ENCODE results near the gene MRPL55. TPM values are rescaled to one million over a fixed set of nuclear protein-coding genes. Genes with fewer than 3 reads are reported as not detected.

The MRPL55 gene
- total RNA-seq, 1 experiment from 2014 or later: 76.6 TPM

GRCh38 chr1:228139931-228140723, 31.0 kb upstream of the MRPL55 start, which contains the start of gene GUK1:
TSS of gene GUK1 (plus strand) at chr1:228140279. CDS start at chr1:228140303, 24 bp downstream.
- Histone ChIP-seq H3K36me3 (ENCODE audit: insufficient read depth, low read length) (no peaks in the 10 kb centered on the region), H4K20me1 (ENCODE audit: insufficient read depth, low read depth, low read length) (peaks cover 21% of the 10 kb centered on the region), H3K4me2 (ENCODE audit: low read depth, low read length, poor library complexity, severe bottlenecking) (peak within 1 kb of the TSS; percentile 92), H3K4me1 (ENCODE audit: low read length) (peaks cover 30% of the 10 kb centered on the region), H3K9me2 (replicated peaks; ENCODE audit: insufficient read depth, low read length) (no peaks in the 10 kb centered on the region), H2AFZ (ENCODE audit: low read length) (peak within 1 kb of the TSS; percentile 21; the same call in 1 of the 2 replicates), H3K9ac (ENCODE audit: low read length) (peak within 1 kb of the TSS; percentile 92), H3K4me3 (ENCODE audit: low read length) (peak within 1 kb of the TSS; percentile 98), H3K27ac (ENCODE audit: low read length) (peak within 1 kb of the TSS; percentile 73), H3K79me2 (ENCODE audit: low read length) (peaks cover 49% of the 10 kb centered on the region), H3K27me3 (ENCODE audit: low read length) (no peaks in the 10 kb centered on the region), H3K9me3 (ENCODE audit: low read length) (no peaks in the 10 kb centered on the region)
- DNase-seq: peak; percentile 100

DNA sequence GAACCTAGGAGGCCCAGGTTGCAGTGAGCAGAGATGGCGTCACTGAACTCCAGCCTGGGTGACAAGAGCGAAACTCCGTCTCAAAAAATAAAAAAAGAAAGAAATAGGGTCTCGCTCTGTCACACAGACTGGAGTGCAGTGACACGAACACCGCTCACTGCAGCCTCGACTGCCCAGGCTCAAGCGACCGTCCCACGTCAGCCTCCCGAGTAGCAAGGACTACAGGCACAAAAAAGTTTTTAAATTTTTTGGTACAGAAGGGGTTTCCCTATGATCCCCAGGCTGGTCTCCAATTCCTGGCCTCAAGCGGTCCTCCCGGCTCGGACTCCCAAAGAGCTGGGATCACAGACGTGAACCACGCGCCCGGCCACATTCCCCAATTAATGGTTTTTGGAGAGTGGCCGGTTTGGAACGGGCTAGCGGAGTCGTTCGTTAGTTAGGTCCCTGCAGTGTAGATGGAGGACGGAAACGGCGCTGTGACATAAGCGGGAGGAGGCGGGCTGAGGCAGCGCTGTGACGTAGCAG, 30.4 kb upstream of the MRPL55 start:
- Histone ChIP-seq H3K27ac (ENCODE audit: low read length) (peak overlapping the region; percentile 73), H3K9me3 (ENCODE audit: low read length) (no peaks in the 10 kb centered on the region), H3K4me3 (ENCODE audit: low read length) (peak overlapping the region; percentile 86), H4K20me1 (ENCODE audit: insufficient read depth, low read depth, low read length) (peaks cover 16% of the 10 kb centered on the region), H3K36me3 (ENCODE audit: insufficient read depth, low read length) (no peaks in the 10 kb centered on the region), H3K79me2 (ENCODE audit: low read length) (peaks cover 42% of the 10 kb centered on the region), H2AFZ (ENCODE audit: low read length) (peak overlapping the region; percentile 21; the same call in 1 of the 2 replicates), H3K4me1 (ENCODE audit: low read length) (peaks cover 30% of the 10 kb centered on the region), H3K27me3 (ENCODE audit: low read length) (no peaks in the 10 kb centered on the region), H3K9ac (ENCODE audit: low read length) (peak overlapping the region; percentile 92), H3K9me2 (replicated peaks; ENCODE audit: insufficient read depth, low read length) (no peaks in the 10 kb centered on the region), H3K4me2 (ENCODE audit: low read depth, low read length, poor library complexity, severe bottlenecking) (peak overlapping the region; percentile 83)
- DNase-seq: no peak

GRCh38 chr1:228136901-228137300, 27.8 kb upstream of the MRPL55 start:
- H3K27ac ChIP-seq (ENCODE audit: low read length): no peak overlapping the region
- no peaks in the 10 kb centered on the region for H3K27me3 ChIP-seq (ENCODE audit: low read length)
- peaks cover 3% of the 10 kb centered on the region; the same call in 1 of the 2 replicates for H4K20me1 ChIP-seq (ENCODE audit: insufficient read depth, low read depth, low read length)
- no peak overlapping the region for H3K4me2 ChIP-seq (ENCODE audit: low read depth, low read length, poor library complexity, severe bottlenecking)
- no peaks in the 10 kb centered on the region for H3K36me3 ChIP-seq (ENCODE audit: insufficient read depth, low read length)
- DNase-seq: no peak
- no peak overlapping the region for H2AFZ ChIP-seq (ENCODE audit: low read length)
- no peaks in the 10 kb centered on the region for H3K9me2 ChIP-seq (replicated peaks; ENCODE audit: insufficient read depth, low read length)
- H3K4me3 ChIP-seq (ENCODE audit: low read length): no peak overlapping the region
- no peaks in the 10 kb centered on the region for H3K9me3 ChIP-seq (ENCODE audit: low read length)
- no peak overlapping the region for H3K9ac ChIP-seq (ENCODE audit: low read length)
- H3K79me2 ChIP-seq (ENCODE audit: low read length): peaks cover 17% of the 10 kb centered on the region
- peaks cover 25% of the 10 kb centered on the region for H3K4me1 ChIP-seq (ENCODE audit: low read length)

GRCh38 chr1:228134591-228134990, 25.5 kb upstream of the MRPL55 start:
- H2AFZ ChIP-seq (ENCODE audit: low read length): no peak overlapping the region
- H3K4me2 ChIP-seq (ENCODE audit: low read depth, low read length, poor library complexity, severe bottlenecking): no peak overlapping the region
- H3K9ac ChIP-seq (ENCODE audit: low read length): no peak overlapping the region

GRCh38 chr1:228131766-228132165, 22.7 kb upstream of the MRPL55 start:
- Histone ChIP-seq H3K9me3 (ENCODE audit: low read length) (no peaks in the 10 kb centered on the region), H4K20me1 (ENCODE audit: insufficient read depth, low read depth, low read length) (no peaks in the 10 kb centered on the region), H3K4me2 (ENCODE audit: low read depth, low read length, poor library complexity, severe bottlenecking) (no peak overlapping the region), H3K4me1 (ENCODE audit: low read length) (peaks cover 5% of the 10 kb centered on the region), H3K27me3 (ENCODE audit: low read length) (no peaks in the 10 kb centered on the region), H3K79me2 (ENCODE audit: low read length) (no peaks in the 10 kb centered on the region), H3K9me2 (replicated peaks; ENCODE audit: insufficient read depth, low read length) (no peaks in the 10 kb centered on the region), H2AFZ (ENCODE audit: low read length) (no peak overlapping the region), H3K4me3 (ENCODE audit: low read length) (no peak overlapping the region), H3K27ac (ENCODE audit: low read length) (no peak overlapping the region), H3K36me3 (ENCODE audit: insufficient read depth, low read length) (no peaks in the 10 kb centered on the region), H3K9ac (ENCODE audit: low read length) (no peak overlapping the region)
- DNase-seq: no peak

More at GRCh38 chr1:228134591-228134990, 25.5 kb upstream of the MRPL55 start:
- Histone ChIP-seq H3K36me3 (ENCODE audit: insufficient read depth, low read length) (no peaks in the 10 kb centered on the region), H4K20me1 (ENCODE audit: insufficient read depth, low read depth, low read length) (no peaks in the 10 kb centered on the region), H3K27ac (ENCODE audit: low read length) (no peak overlapping the region), H3K4me1 (ENCODE audit: low read length) (peaks cover 21% of the 10 kb centered on the region), H3K9me2 (replicated peaks; ENCODE audit: insufficient read depth, low read length) (no peaks in the 10 kb centered on the region), H3K27me3 (ENCODE audit: low read length) (no peaks in the 10 kb centered on the region), H3K4me3 (ENCODE audit: low read length) (no peak overlapping the region), H3K9me3 (ENCODE audit: low read length) (no peaks in the 10 kb centered on the region), H3K79me2 (ENCODE audit: low read length) (no peaks in the 10 kb centered on the region)
- DNase-seq: no peak

- Histone ChIP-seq H3K9ac (ENCODE audit: low read length) (no peak overlapping the region), H3K27ac (ENCODE audit: low read length) (no peak overlapping the region), H3K4me1 (ENCODE audit: low read length) (peaks cover 19% of the 10 kb centered on the region), H3K27me3 (ENCODE audit: low read length) (no peaks in the 10 kb centered on the region), H2AFZ (ENCODE audit: low read length) (0 out of 2 replicates have a peak overlapping the region, but pooled peaks have one; percentile 3), H3K36me3 (ENCODE audit: insufficient read depth, low read length) (0 out of 2 replicates have a peak, but pooled peaks cover 2% of the 10 kb centered on the region), H3K79me2 (ENCODE audit: low read length) (peaks cover 8% of the 10 kb centered on the region), H3K4me2 (ENCODE audit: low read depth, low read length, poor library complexity, severe bottlenecking) (no peak overlapping the region), H4K20me1 (ENCODE audit: insufficient read depth, low read depth, low read length) (no peaks in the 10 kb centered on the region), H3K9me2 (replicated peaks; ENCODE audit: insufficient read depth, low read length) (no peaks in the 10 kb centered on the region), H3K9me3 (ENCODE audit: low read length) (no peaks in the 10 kb centered on the region), H3K4me3 (ENCODE audit: low read length) (no peak overlapping the region)
- DNase-seq: no peak
Observed at GRCh38 chr1:228125185-228125584, 16.1 kb upstream of the MRPL55 start.

DNA sequence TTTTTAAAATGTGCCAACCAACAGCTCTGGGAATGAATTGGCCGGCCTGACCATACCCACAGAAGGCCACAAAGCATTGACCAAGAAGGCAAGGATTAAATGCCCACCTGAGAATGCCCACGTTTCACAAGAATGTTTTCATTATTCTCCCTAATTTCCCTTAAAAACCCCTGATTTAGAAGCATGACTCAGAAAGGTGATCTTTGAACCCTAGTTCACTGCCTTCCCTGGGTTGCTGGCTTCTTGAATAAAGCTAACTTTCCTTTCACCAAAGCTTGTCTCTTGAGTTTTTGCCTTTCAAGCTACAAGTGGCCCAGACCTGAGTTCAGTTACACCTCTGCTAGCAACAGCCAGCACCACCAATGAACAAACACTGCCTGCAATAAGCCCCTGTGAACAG, 14.4 kb upstream of the MRPL55 start:
- Histone ChIP-seq H3K9me3 (ENCODE audit: low read length) (no peaks in the 10 kb centered on the region), H3K9ac (ENCODE audit: low read length) (no peak overlapping the region), H3K4me2 (ENCODE audit: low read depth, low read length, poor library complexity, severe bottlenecking) (no peak overlapping the region), H3K4me1 (ENCODE audit: low read length) (peaks cover 22% of the 10 kb centered on the region), H2AFZ (ENCODE audit: low read length) (no peak overlapping the region), H3K36me3 (ENCODE audit: insufficient read depth, low read length) (peaks cover 16% of the 10 kb centered on the region), H3K79me2 (ENCODE audit: low read length) (peaks cover 24% of the 10 kb centered on the region), H3K27ac (ENCODE audit: low read length) (no peak overlapping the region), H3K4me3 (ENCODE audit: low read length) (no peak overlapping the region), H4K20me1 (ENCODE audit: insufficient read depth, low read depth, low read length) (no peaks in the 10 kb centered on the region), H3K27me3 (ENCODE audit: low read length) (no peaks in the 10 kb centered on the region), H3K9me2 (replicated peaks; ENCODE audit: insufficient read depth, low read length) (no peaks in the 10 kb centered on the region)
- DNase-seq: no peak

GRCh38 chr1:228122921-228123441, 13.9 kb upstream of the MRPL55 start:
- H3K4me1 ChIP-seq (ENCODE audit: low read length): peaks cover 22% of the 10 kb centered on the region
- no peaks in the 10 kb centered on the region for H3K27me3 ChIP-seq (ENCODE audit: low read length)
- no peaks in the 10 kb centered on the region for H3K9me2 ChIP-seq (replicated peaks; ENCODE audit: insufficient read depth, low read length)
- H3K36me3 ChIP-seq (ENCODE audit: insufficient read depth, low read length): peaks cover 21% of the 10 kb centered on the region
- no peak overlapping the region for H3K9ac ChIP-seq (ENCODE audit: low read length)
- H3K4me3 ChIP-seq (ENCODE audit: low read length): no peak overlapping the region
- H2AFZ ChIP-seq (ENCODE audit: low read length): no peak overlapping the region
- H3K27ac ChIP-seq (ENCODE audit: low read length): no peak overlapping the region
- no peaks in the 10 kb centered on the region for H4K20me1 ChIP-seq (ENCODE audit: insufficient read depth, low read depth, low read length)
- DNase-seq: no peak
- H3K4me2 ChIP-seq (ENCODE audit: low read depth, low read length, poor library complexity, severe bottlenecking): no peak overlapping the region
- peaks cover 29% of the 10 kb centered on the region for H3K79me2 ChIP-seq (ENCODE audit: low read length)
- no peaks in the 10 kb centered on the region for H3K9me3 ChIP-seq (ENCODE audit: low read length)

Data from Karpas-422 (cell line).